ENCODE data around the gene NOS1.
"Not testable (repeated sequence)": the region's sequence is repeated elsewhere in the genome, so short reads cannot be mapped to it uniquely, and the experiment has no call there.

The NOS1 gene

DNA sequence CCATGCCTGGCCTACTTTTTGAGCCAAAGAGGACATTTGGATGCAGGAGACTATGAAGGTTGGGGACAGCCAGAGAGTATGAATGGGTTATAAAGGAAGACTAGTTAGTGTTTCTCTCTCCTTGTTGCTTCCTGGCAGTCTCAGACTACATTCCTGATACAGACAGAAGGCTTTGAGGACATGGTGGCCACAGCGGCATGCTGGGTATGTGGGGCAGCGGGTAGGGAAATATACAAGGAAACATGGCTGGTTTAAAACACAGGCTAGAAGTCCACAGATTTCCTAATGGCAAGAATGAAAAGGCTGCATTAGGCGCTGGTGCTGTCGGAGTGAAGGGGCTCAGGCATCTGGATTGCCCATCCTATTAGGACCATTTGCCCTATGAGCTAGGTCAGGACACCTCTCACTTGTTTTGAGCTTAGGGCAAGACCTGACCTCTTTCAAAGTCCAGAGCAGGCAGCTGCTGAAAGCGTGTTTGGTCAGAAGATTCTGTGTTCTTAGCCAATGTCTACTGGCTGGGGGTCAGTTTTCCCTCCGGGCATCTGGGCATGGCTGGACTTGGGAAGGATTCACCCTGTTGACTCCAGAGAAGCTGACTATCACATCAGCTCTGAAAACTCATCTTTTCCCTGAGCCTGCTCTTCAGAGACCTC, 151.0 kb downstream of the NOS1 start:
- no peak for DNase-seq (ENCODE audit: extremely low read depth, low read depth)
- no peak for TF ChIP-seq CTCF (IDR thresholded peaks at IDR 0.05; ENCODE audit: low read depth, low read length)

- no peak for DNase-seq (ENCODE audit: extremely low read depth, low read depth)
- no peak for TF ChIP-seq CTCF (IDR thresholded peaks at IDR 0.05; ENCODE audit: low read depth, low read length)
Observed at GRCh38 chr12:117209626-117210025, 151.8 kb downstream of the NOS1 start.

- no peak for DNase-seq (ENCODE audit: extremely low read depth, low read depth)
- TF ChIP-seq CTCF (IDR thresholded peaks at IDR 0.05; ENCODE audit: low read depth, low read length), result no peak
Observed at GRCh38 chr12:117208811-117209455, 152.5 kb downstream of the NOS1 start.

GRCh38 chr12:117208206-117208605, 153.2 kb downstream of the NOS1 start:
- no peak for TF ChIP-seq CTCF (IDR thresholded peaks at IDR 0.05; ENCODE audit: low read depth, low read length)
- no peak for DNase-seq (ENCODE audit: extremely low read depth, low read depth)

DNA sequence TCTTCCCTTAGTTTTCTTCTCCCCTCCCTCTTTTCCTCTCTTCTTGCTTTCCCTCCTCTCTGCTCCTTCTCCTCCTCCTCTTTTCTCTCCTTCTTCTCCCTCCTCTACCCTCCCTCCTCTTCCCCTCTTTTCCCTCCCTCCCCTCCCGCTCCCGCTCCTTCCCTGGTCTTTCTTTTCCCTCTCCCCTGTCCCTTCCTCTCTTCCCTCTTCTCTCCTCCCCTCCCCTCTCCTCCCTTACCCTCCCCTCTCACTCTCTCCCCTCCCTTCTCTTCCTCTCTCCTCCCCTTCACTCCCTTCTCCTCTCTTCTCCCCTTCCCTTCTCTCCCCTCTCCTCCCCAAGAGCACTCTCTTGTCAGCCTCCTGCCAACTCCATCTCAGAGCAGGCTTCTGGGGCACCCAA, 153.8 kb downstream of the NOS1 start:
- DNase-seq (ENCODE audit: extremely low read depth, low read depth), result no peak
- TF ChIP-seq CTCF (IDR thresholded peaks at IDR 0.05; ENCODE audit: low read depth, low read length), result no peak

- DNase-seq (ENCODE audit: extremely low read depth, low read depth), result no peak
- TF ChIP-seq CTCF (IDR thresholded peaks at IDR 0.05; ENCODE audit: low read depth, low read length), result no peak
Observed at GRCh38 chr12:117202556-117202955, 158.9 kb downstream of the NOS1 start.

- DNase-seq (ENCODE audit: extremely low read depth, low read depth), result no peak
- TF ChIP-seq CTCF (IDR thresholded peaks at IDR 0.05; ENCODE audit: low read depth, low read length), result no peak
Observed at GRCh38 chr12:117202033-117202432, 159.4 kb downstream of the NOS1 start.

DNA sequence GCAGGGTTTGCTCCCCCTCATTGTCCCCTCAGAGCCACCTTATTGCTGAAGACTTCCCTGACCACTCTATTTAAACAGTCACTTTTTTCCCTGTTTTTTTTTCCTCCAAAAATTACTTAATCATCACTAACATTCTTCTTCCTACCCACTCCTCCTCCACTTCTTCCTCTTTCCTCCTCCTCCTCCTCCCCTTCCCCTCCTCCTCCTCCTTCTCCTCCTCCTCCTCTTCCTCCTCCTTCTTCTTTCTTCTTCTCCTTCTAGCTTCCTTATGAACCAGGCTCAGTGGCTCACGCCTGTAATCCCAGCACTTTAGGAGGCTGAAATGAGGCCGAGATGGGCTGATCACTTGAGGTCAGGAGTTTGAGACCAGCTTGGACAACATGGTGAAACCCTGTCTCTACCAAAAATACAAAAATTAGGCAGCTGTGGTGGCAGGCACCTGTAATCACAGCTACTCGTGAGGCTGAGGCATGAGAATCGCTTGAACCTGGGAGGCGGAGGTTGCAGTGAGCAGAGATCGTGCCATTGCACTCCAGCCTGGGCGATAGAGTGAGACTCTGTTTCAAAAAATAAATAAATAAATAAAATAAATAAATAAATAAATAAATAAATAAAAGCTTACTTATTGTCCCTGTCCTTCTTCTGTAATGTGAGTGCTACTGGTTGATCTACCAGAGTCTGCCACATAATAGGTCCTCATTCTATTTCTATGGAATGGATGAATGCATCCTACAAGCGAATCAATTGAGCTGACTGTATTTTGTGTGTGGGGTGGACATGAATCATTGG, 161.3 kb downstream of the NOS1 start:
- DNase-seq (ENCODE audit: extremely low read depth, low read depth), result not testable (repeated sequence)

DNA sequence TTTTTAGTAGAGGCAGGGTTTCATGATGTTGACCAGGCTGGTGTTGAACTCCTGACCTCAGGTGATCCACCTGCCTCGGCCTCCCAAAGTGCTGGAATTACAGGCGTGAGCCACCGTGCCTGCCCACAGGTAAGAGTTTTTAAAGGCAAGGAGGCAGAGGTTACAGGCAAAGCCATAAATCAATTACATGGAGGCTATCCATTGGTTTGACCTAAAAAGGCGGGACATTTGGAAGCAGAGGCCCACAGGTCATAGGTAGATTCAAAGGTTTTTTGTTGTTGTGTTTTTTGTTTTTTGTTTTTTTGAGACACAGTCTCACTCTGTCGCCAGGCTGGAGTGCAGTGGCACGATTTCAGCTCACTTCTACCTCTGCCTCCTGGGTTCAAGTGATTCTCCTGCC, 165.1 kb downstream of the NOS1 start:
- DNase-seq (ENCODE audit: extremely low read depth, low read depth), result not testable (repeated sequence)

GRCh38 chr12:117195027-117195426, 166.4 kb downstream of the NOS1 start:
- DNase-seq (ENCODE audit: extremely low read depth, low read depth), result not testable (repeated sequence)
